Measurements from ENCODE around the gene SYCP2. TPM values are rescaled to one million over a fixed set of nuclear protein-coding genes. Genes with fewer than 3 reads are reported as not detected.
A peak's percentile ranks its signal among the peaks of the same experiment; 100 is the strongest.
"Not testable (repeated sequence)": the region's sequence is repeated elsewhere in the genome, so short reads cannot be mapped to it uniquely, and the experiment has no call there.

SYCP2 gene, protein sequence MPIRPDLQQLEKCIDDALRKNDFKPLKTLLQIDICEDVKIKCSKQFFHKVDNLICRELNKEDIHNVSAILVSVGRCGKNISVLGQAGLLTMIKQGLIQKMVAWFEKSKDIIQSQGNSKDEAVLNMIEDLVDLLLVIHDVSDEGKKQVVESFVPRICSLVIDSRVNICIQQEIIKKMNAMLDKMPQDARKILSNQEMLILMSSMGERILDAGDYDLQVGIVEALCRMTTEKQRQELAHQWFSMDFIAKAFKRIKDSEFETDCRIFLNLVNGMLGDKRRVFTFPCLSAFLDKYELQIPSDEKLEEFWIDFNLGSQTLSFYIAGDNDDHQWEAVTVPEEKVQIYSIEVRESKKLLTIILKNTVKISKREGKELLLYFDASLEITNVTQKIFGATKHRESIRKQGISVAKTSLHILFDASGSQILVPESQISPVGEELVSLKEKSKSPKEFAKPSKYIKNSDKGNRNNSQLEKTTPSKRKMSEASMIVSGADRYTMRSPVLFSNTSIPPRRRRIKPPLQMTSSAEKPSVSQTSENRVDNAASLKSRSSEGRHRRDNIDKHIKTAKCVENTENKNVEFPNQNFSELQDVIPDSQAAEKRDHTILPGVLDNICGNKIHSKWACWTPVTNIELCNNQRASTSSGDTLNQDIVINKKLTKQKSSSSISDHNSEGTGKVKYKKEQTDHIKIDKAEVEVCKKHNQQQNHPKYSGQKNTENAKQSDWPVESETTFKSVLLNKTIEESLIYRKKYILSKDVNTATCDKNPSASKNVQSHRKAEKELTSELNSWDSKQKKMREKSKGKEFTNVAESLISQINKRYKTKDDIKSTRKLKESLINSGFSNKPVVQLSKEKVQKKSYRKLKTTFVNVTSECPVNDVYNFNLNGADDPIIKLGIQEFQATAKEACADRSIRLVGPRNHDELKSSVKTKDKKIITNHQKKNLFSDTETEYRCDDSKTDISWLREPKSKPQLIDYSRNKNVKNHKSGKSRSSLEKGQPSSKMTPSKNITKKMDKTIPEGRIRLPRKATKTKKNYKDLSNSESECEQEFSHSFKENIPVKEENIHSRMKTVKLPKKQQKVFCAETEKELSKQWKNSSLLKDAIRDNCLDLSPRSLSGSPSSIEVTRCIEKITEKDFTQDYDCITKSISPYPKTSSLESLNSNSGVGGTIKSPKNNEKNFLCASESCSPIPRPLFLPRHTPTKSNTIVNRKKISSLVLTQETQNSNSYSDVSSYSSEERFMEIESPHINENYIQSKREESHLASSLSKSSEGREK (N-terminal part only)
- 10 to 100 TPM in 1 of 2 donors, 1 to 10 TPM in 1; 5.0 to 11.9 TPM for total RNA-seq

- H3K36me3 Mint-ChIP-seq (ENCODE audit: insufficient read depth in 2 of 2), result no peaks in the 10 kb centered on the region
- DNase-seq (peak; percentile 65 to 69), ATAC-seq (replicated peaks in 1 of 2) (peak; percentile 76 to 80)
- H3K4me1 Mint-ChIP-seq (ENCODE audit: low read depth), result peaks cover 28% of the 10 kb centered on the region
- no peak within 1 kb of the TSS for H3K27ac Mint-ChIP-seq
- no peaks in the 10 kb centered on the region for H3K9me3 Mint-ChIP-seq
- H3K27me3 Mint-ChIP-seq (ENCODE audit: low read depth), result no peaks in the 10 kb centered on the region
- H3K4me3 Mint-ChIP-seq, result peak within 1 kb of the TSS; percentile 82 to 84
Measured at GRCh38 chr20:59933296-59933848, at the start of gene SYCP2. Gene SYCP2, minus strand, starts transcription at chr20:59933637. Its CDS starts 11,224 bp downstream, at chr20:59922413.

GRCh38 chr20:59983076-59983475 lies 49.6 kb upstream of the SYCP2 start:
- H3K9me3 Mint-ChIP-seq, result no peaks in the 10 kb centered on the region
- H3K27ac Mint-ChIP-seq, result no peak overlapping the region
- H3K4me1 Mint-ChIP-seq (ENCODE audit: low read depth), result no peaks in the 10 kb centered on the region
- no peaks in the 10 kb centered on the region for H3K36me3 Mint-ChIP-seq (ENCODE audit: insufficient read depth in 2 of 2)
- H3K27me3 Mint-ChIP-seq (ENCODE audit: low read depth), result no peaks in the 10 kb centered on the region
- ATAC-seq (replicated peaks in 1 of 2) (no peak), DNase-seq (no peak)
- H3K4me3 Mint-ChIP-seq, result no peak overlapping the region

- no peak overlapping the region for H3K4me3 Mint-ChIP-seq
- DNase-seq (no peak), ATAC-seq (replicated peaks in 1 of 2) (no peak)
- no peak overlapping the region for H3K27ac Mint-ChIP-seq
- H3K36me3 Mint-ChIP-seq (ENCODE audit: insufficient read depth in 2 of 2), result peaks cover 0 to 1% of the 10 kb centered on the region in 2 donors
- H3K27me3 Mint-ChIP-seq (ENCODE audit: low read depth), result no peaks in the 10 kb centered on the region
- no peaks in the 10 kb centered on the region for H3K4me1 Mint-ChIP-seq (ENCODE audit: low read depth)
- H3K9me3 Mint-ChIP-seq, result no peaks in the 10 kb centered on the region
Measured at GRCh38 chr20:59977086-59977485, 43.6 kb upstream of the SYCP2 start.

DNA sequence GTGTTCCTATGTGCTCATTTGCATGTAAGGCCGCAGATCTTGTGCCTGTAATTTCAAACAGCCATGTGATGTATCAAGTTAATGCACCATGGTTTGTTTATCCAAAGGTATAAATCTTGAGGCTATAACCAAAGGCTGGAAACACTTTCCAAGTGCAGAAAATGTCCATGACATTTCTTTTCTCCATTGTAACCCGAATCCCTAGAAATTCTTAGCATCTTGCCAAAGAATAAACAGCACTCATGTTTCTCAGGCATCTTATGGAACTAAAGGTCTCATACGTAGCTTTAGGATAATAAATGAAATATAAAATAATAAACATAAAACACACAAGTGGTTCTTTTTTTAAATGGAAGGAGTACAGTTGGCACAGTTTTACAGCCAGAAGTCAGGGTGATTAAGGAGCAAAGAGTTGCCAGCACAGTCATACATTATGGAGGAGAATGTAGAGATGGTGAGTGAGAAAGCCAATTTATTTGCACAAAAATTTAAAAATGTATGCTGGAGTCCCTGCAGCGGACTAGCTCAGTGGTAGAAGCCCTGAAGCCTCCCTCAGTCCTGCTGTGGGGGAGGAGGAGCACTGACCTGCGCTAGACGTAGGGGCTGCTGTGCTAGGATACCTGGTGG lies 42.8 kb upstream of the SYCP2 start:
- ATAC-seq (replicated peaks in 1 of 2) (no peak), DNase-seq (no peak)
- no peaks in the 10 kb centered on the region for H3K4me1 Mint-ChIP-seq (ENCODE audit: low read depth)
- H3K36me3 Mint-ChIP-seq (ENCODE audit: insufficient read depth in 2 of 2), result peaks cover 0 to 1% of the 10 kb centered on the region in 2 donors
- H3K9me3 Mint-ChIP-seq, result no peaks in the 10 kb centered on the region
- H3K27ac Mint-ChIP-seq, result no peak overlapping the region
- H3K4me3 Mint-ChIP-seq, result no peak overlapping the region
- H3K27me3 Mint-ChIP-seq (ENCODE audit: low read depth), result no peaks in the 10 kb centered on the region

DNA sequence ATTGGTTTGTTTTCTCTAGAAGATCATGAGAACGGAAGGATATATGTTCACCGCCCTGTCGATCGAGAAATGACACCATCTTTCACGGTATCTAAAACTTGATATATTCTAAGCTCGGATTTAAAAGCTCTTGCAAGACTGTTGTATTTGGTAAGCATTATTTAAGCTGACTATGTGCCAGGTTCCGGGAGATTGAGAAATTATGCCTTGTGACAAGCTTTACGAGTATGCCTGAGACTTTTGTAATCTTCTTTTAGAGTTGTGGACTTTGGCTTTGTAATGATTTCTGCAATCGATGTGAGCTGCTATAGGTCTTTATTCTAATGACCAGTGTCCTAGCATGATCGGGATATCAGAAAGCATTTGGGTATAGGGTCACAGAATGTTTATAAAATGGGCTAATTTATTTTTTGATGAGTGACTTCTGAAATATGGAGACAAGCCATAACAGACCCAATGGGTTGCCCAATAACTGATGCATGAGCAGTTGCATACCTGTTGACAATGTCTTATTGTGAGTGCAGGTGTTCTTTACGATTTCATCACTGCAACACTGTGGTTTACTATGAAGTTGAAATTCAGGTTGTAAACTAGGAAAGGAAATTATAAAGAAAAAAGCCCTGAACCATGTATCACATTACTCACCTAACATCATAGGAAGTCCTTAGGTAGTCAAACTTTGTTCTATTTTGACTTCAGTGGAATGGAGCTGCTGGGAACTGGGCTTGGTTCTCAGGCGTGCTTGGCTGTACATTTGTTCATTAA lies 38.8 kb upstream of the SYCP2 start:
- peaks cover 0 to 1% of the 10 kb centered on the region in 2 donors for H3K36me3 Mint-ChIP-seq (ENCODE audit: insufficient read depth in 2 of 2)
- no peak overlapping the region for H3K27ac Mint-ChIP-seq
- ATAC-seq (replicated peaks in 1 of 2), result no peak

DNA sequence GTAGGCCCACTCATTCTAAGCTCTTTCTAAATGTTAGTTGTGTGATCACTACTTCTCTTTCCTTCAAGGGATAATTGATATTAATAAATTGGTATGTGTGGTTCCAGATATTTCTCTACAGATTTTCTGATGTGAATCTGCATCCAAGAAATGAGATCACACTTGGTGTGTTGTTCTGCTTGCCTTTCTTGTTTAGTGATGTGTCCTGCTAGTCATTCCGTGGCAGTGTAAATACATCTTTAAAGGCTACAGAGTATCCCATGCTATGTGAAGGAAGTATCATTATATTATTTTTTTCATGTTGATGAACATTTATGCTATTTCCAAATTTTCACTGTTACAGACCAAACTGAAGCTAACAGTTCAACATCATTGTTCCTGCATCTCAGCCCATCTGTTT lies 38.0 kb upstream of the SYCP2 start:
- Mint-ChIP-seq H3K9me3 (no peaks in the 10 kb centered on the region), H3K36me3 (ENCODE audit: insufficient read depth in 2 of 2) (peaks cover 0 to 1% of the 10 kb centered on the region in 2 donors), H3K4me3 (no peak overlapping the region), H3K27me3 (ENCODE audit: low read depth) (no peaks in the 10 kb centered on the region), H3K27ac (no peak overlapping the region), H3K4me1 (ENCODE audit: low read depth) (no peaks in the 10 kb centered on the region)
- ATAC-seq (replicated peaks in 1 of 2) (no peak), DNase-seq (no peak)

More for the DNA sequence above, 38.8 kb upstream of the SYCP2 start:
- Mint-ChIP-seq H3K4me3 (no peak overlapping the region), H3K9me3 (no peaks in the 10 kb centered on the region), H3K27me3 (ENCODE audit: low read depth) (no peaks in the 10 kb centered on the region), H3K4me1 (ENCODE audit: low read depth) (no peaks in the 10 kb centered on the region)
- DNase-seq, result no peak

DNA sequence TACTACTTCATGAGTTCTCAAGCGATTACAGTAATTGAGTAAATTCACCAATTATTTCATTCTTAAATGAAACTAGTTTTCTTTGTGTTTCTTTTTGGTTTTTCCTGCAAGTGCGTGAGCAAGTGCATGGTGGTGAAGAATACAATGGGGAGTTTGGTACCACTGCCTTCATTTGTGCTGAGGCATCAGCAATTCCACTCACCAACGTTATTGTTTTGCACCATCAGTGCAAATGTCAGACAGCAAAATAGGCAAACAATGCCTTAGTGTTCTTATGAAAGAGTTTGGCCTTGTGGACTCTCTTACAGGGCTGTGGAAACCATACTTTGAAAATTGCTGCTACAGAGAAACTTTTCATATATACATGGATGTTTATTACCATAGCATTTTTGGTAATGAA lies 33.0 kb upstream of the SYCP2 start:
- H3K4me3 Mint-ChIP-seq, result no peak overlapping the region
- DNase-seq (no peak), ATAC-seq (replicated peaks in 1 of 2) (no peak)
- no peaks in the 10 kb centered on the region for H3K9me3 Mint-ChIP-seq
- no peaks in the 10 kb centered on the region for H3K4me1 Mint-ChIP-seq (ENCODE audit: low read depth)
- H3K27me3 Mint-ChIP-seq (ENCODE audit: low read depth), result no peaks in the 10 kb centered on the region
- H3K36me3 Mint-ChIP-seq (ENCODE audit: insufficient read depth in 2 of 2), result no peaks in the 10 kb centered on the region
- H3K27ac Mint-ChIP-seq, result no peak overlapping the region

DNA sequence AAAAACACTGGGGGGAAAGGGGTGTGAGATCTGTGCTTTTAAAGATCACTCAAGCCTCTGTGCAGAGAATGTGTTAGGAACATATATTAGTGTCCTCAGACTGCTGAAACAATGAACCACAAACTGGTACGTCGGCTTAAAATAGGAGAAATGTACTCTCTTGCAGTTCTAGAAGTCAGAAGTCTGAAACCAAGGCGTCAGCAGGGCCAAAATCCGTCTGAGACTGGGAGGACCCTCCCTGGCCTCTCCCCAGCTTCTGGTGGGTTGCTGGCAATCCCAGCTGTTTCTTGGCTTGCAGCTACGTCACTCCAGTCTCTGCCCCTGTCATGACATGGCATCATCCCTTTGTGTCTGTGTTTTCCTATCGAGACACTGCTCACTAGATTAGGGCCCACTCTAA lies 28.7 kb upstream of the SYCP2 start:
- no peaks in the 10 kb centered on the region for H3K27me3 Mint-ChIP-seq (ENCODE audit: low read depth)
- no peak for DNase-seq
- no peaks in the 10 kb centered on the region for H3K4me1 Mint-ChIP-seq (ENCODE audit: low read depth)
- no peak overlapping the region for H3K4me3 Mint-ChIP-seq
- no peaks in the 10 kb centered on the region for H3K9me3 Mint-ChIP-seq
- no peak overlapping the region for H3K27ac Mint-ChIP-seq
- no peaks in the 10 kb centered on the region for H3K36me3 Mint-ChIP-seq (ENCODE audit: insufficient read depth in 2 of 2)
- no peak for ATAC-seq (replicated peaks in 1 of 2)

DNA sequence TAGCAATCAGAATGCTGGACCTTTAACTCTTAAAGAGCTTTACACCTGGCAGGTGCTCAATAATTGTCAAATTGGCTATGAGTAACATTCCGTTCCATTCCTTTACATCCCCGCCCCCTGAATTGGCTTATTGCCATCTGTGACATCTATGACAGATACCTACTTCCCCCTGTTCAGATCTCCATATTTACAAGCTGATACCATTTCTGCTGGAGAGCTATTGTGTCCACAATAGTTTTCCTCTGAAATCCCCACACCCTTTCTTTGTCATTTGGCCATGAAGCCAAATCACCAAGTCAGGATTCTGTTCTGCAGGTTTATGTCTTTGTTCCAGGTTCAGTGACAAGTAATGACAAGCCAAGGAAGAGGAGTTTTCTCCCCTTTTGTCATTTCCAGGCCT lies 28.0 kb upstream of the SYCP2 start:
- H3K27me3 Mint-ChIP-seq (ENCODE audit: low read depth), result no peaks in the 10 kb centered on the region
- no peaks in the 10 kb centered on the region for H3K36me3 Mint-ChIP-seq (ENCODE audit: insufficient read depth in 2 of 2)
- no peaks in the 10 kb centered on the region for H3K4me1 Mint-ChIP-seq (ENCODE audit: low read depth)
- ATAC-seq (replicated peaks in 1 of 2), result no peak
- H3K4me3 Mint-ChIP-seq, result no peak overlapping the region
- no peaks in the 10 kb centered on the region for H3K9me3 Mint-ChIP-seq
- H3K27ac Mint-ChIP-seq, result peak overlapping the region; percentile 31
- no peak for DNase-seq

GRCh38 chr20:59958626-59959025 lies 25.2 kb upstream of the SYCP2 start:
- Mint-ChIP-seq H3K4me1 (ENCODE audit: low read depth) (no peaks in the 10 kb centered on the region), H3K27ac (no peak overlapping the region), H3K9me3 (no peaks in the 10 kb centered on the region), H3K36me3 (ENCODE audit: insufficient read depth in 2 of 2) (no peaks in the 10 kb centered on the region), H3K4me3 (no peak overlapping the region), H3K27me3 (ENCODE audit: low read depth) (no peaks in the 10 kb centered on the region)
- DNase-seq (no peak), ATAC-seq (replicated peaks in 1 of 2) (no peak)

GRCh38 chr20:59958123-59958522 lies 24.7 kb upstream of the SYCP2 start, which contains the start of gene CDH26:
Gene CDH26, plus strand, starts transcription at chr20:59958423. Its CDS starts 304 bp downstream, at chr20:59958727.
- H3K4me1 Mint-ChIP-seq (ENCODE audit: low read depth), result no peaks in the 10 kb centered on the region
- no peak within 1 kb of the TSS for H3K4me3 Mint-ChIP-seq
- no peaks in the 10 kb centered on the region for H3K36me3 Mint-ChIP-seq (ENCODE audit: insufficient read depth in 2 of 2)
- H3K27ac Mint-ChIP-seq, result no peak within 1 kb of the TSS
- no peaks in the 10 kb centered on the region for H3K27me3 Mint-ChIP-seq (ENCODE audit: low read depth)
- ATAC-seq (replicated peaks in 1 of 2), result no peak
- H3K9me3 Mint-ChIP-seq, result no peaks in the 10 kb centered on the region
- DNase-seq, result no peak

DNA sequence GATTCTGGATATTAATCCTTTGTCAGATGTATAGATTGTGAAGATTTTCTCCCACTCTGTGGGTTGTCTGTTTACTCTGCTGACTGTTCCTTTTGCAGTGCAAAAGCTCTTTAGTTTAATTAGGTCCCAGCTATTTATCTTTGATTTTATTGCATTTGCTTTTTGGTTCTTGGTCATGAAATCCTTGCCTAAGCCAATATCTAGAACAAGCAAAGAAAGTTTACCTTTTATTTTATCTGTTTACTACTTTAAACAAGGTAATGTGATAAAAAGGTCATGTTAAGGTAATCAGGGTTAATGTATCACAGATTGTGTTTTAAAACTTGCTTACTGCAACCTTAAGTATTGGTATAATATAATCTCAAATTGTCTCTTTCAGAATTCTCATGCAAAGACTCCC lies 24.1 kb upstream of the SYCP2 start:
- H3K27ac Mint-ChIP-seq, result not testable (repeated sequence)

More for the DNA sequence above, 24.1 kb upstream of the SYCP2 start:
- not testable (repeated sequence) for ATAC-seq (replicated peaks in 1 of 2); H3K4me1 Mint-ChIP-seq (ENCODE audit: low read depth); H3K27me3 Mint-ChIP-seq (ENCODE audit: low read depth); H3K9me3 Mint-ChIP-seq; DNase-seq; H3K36me3 Mint-ChIP-seq (ENCODE audit: insufficient read depth in 2 of 2); H3K4me3 Mint-ChIP-seq

All from activated T-cell treated with anti-CD3 and anti-CD28 coated beads, Interleukin-2, amount 50 U/mL, for 72 hours (primary cell).